K562 (cell line): Measurements from ENCODE around the gene SLC30A10. TPM values are rescaled to one million over a fixed set of nuclear protein-coding genes. Genes with fewer than 3 reads are reported as not detected.

Experiments used
- CCAR2 ChIP-seq: fragments of 200-400 bp; formaldehyde crosslinking; IDR thresholded peaks from 2 replicates; pipeline ENCODE4 v1.6.1; 2017; ENCODE audit warnings: mild to moderate bottlenecking, low read depth, low read length
- DDX20 ChIP-seq: fragments of 450-650 bp; IDR thresholded peaks from 2 replicates; pipeline ENCODE4 v1.6.1; 2016; ENCODE audit warnings: missing genetic modification characterization, low read depth, mild to moderate bottlenecking, missing compliant biosample characterization, moderate library complexity
- MCM5 ChIP-seq: fragments of 450-650 bp; IDR thresholded peaks from 2 replicates; pipeline ENCODE4 v1.6.1; 2016; ENCODE audit warnings: low read depth
- MEIS2 ChIP-seq: fragments of 450-650 bp; IDR thresholded peaks from 2 replicates; pipeline ENCODE4 v1.6.1; 2014; ENCODE audit warnings: mild to moderate bottlenecking; ENCODE audit not compliant: partially characterized antibody
- NFIC ChIP-seq: fragments of 450-650 bp; IDR thresholded peaks from 2 replicates; pipeline ENCODE4 v1.6.1; 2017; ENCODE audit warnings: mild to moderate bottlenecking, inconsistent platforms
- RREB1 ChIP-seq: fragments of 250-450 bp; sonication (Bioruptor Pico); IDR thresholded peaks from 2 replicates; pipeline ENCODE4 v1.4.0; 2020
- SMAD2 ChIP-seq: fragments of 150-350 bp; IDR thresholded peaks from 2 replicates; pipeline ENCODE4 v1.6.1; 2014; ENCODE audit warnings: low read depth, mild to moderate bottlenecking, low read length
- STAT5A ChIP-seq: IDR thresholded peaks from 2 replicates; pipeline ENCODE4 v1.6.1; 2012; ENCODE audit warnings: low read length, inconsistent platforms, borderline replicate concordance
- TAF9B ChIP-seq: fragments of 450-650 bp; IDR thresholded peaks from 2 replicates; pipeline ENCODE4 v1.6.1; 2018; ENCODE audit warnings: mild to moderate bottlenecking; ENCODE audit not compliant: partially characterized antibody
- TARDBP ChIP-seq: fragments of 450-650 bp; IDR thresholded peaks from 2 replicates; pipeline ENCODE4 v1.6.1; 2016
- TFAM ChIP-seq: fragments of 250-450 bp; sonication (Bioruptor Pico); conservative IDR thresholded peaks from 2 replicates; pipeline ENCODE4 v1.5.0; 2021; ENCODE audit warnings: mild to moderate bottlenecking, moderate library complexity
- ZNF212 ChIP-seq: fragments of 450-650 bp; formaldehyde crosslinking; IDR thresholded peaks from 2 replicates; pipeline ENCODE4 v1.4.0; 2020; ENCODE audit warnings: mild to moderate bottlenecking
- ZNF224 ChIP-seq: sonication (generic); formaldehyde crosslinking; IDR thresholded peaks from 2 replicates; pipeline ENCODE4 v1.8.0; 2022; ENCODE audit warnings: mild to moderate bottlenecking, missing genetic modification reagents
- ZNF239 ChIP-seq: fragments of 250-450 bp; sonication (Bioruptor Pico); IDR thresholded peaks from 2 replicates; pipeline ENCODE4 v1.4.0; 2020; ENCODE audit warnings: mild to moderate bottlenecking
- ZNF253 ChIP-seq: fragments of 250-450 bp; sonication (Bioruptor Pico); conservative IDR thresholded peaks from 2 replicates; pipeline ENCODE4 v1.6.1; 2021; ENCODE audit warnings: mild to moderate bottlenecking
- ZNF696 ChIP-seq: fragments of 250-450 bp; sonication (Bioruptor Pico); conservative IDR thresholded peaks from 2 replicates; pipeline ENCODE4 v1.4.0; 2020; ENCODE audit warnings: mild to moderate bottlenecking, moderate library complexity
- polyA plus RNA-seq, 8 experiments: library from polyadenylated mRNA; depleted of rRNA in 4 of 8; stranded (reverse) in 5 of 8; unstranded in 3 of 8; fragments of >200 nt; fragmentation: Nextera tagmentation in 2 of 8; fragmentation: Illumina TruSeq in 1 of 8; extraction: Ambion mirVana in 2 of 8; extraction: Trizol in 1 of 8; gene quantifications; 2 replicates each; pipeline versions ENCODE4 v1.2.1 to v1.2.3, GENCODE V29; 2011 to 2014; ENCODE audit warnings: inconsistent platforms in 1 of 8, missing spikeins in 1 of 8
- total RNA-seq, 7 experiments: library from RNA; depleted of rRNA in 6 of 7; stranded (reverse); fragments of >200 nt in 6 of 7; fragmentation: Illumina TruSeq in 2 of 7; extraction: Trizol in 2 of 7; gene quantifications; 2 replicates each; pipeline versions ENCODE4 v1.2.1 to v1.2.3, GENCODE V29; 2011 to 2021; ENCODE audit warnings: low replicate concordance in 1 of 7
- TF ChIP-seq, protein P1 (sequence below): fragments of 250-450 bp; sonication (Bioruptor Pico); IDR thresholded peaks from 2 replicates; pipeline ENCODE4 v1.5.0; 2021
- TF ChIP-seq, protein P2 (sequence below): sonication (generic); formaldehyde crosslinking; IDR thresholded peaks from 2 replicates; pipeline ENCODE4 v1.8.0; 2022; ENCODE audit warnings: mild to moderate bottlenecking, missing genetic modification reagents
- TF ChIP-seq, protein P3 (sequence below): IDR thresholded peaks from 3 replicates; pipeline ENCODE4 v1.6.1; 2011; ENCODE audit warnings: borderline replicate concordance, mild to moderate bottlenecking; ENCODE audit not compliant: insufficient read length, insufficient read depth

Gene SLC30A10
- total and polyA plus RNA-seq, 9 of the 15 experiments (the other 6 are each of a cell fraction or from before 2014, with no cell fraction given): 2.6 to 11.3 (median 7.1) TPM

GRCh38 chr1:219906924-219907771, 21.2 kb downstream of the SLC30A10 start (continued):
- TF ChIP-seq DDX20: 0 out of 2 replicates have a peak, but pooled peaks have one; percentile 38
- no peak for TF ChIP-seq SMAD2
- no peak; the same call in 1 of the 2 replicates for TF ChIP-seq TARDBP
- no peak for TF ChIP-seq ZNF239 (CRISPR knock-in tag)
- TF ChIP-seq ZNF696 (CRISPR knock-in tag): no peak
- TF ChIP-seq, protein P1, sequence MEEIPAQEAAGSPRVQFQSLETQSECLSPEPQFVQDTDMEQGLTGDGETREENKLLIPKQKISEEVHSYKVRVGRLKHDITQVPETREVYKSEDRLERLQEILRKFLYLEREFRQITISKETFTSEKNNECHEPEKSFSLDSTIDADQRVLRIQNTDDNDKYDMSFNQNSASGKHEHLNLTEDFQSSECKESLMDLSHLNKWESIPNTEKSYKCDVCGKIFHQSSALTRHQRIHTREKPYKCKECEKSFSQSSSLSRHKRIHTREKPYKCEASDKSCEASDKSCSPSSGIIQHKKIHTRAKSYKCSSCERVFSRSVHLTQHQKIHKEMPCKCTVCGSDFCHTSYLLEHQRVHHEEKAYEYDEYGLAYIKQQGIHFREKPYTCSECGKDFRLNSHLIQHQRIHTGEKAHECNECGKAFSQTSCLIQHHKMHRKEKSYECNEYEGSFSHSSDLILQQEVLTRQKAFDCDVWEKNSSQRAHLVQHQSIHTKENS: no peak
- no peak for TF ChIP-seq ZNF253 (CRISPR knock-in tag)
- no peak for TF ChIP-seq MCM5
- TF ChIP-seq CCAR2: no peak
- TF ChIP-seq ZNF212 (CRISPR knock-in tag): no peak
- no peak for TF ChIP-seq ZNF224 (CRISPR knock-in tag)
- TF ChIP-seq MEIS2: peak; percentile 92
- peak; percentile 98 for TF ChIP-seq STAT5A
- peak; percentile 71 for TF ChIP-seq TAF9B
- no peak for TF ChIP-seq RREB1 (CRISPR knock-in tag)
- TF ChIP-seq NFIC: peak; percentile 96
- no peak for TF ChIP-seq TFAM (CRISPR knock-in tag)
- TF ChIP-seq, protein P2, sequence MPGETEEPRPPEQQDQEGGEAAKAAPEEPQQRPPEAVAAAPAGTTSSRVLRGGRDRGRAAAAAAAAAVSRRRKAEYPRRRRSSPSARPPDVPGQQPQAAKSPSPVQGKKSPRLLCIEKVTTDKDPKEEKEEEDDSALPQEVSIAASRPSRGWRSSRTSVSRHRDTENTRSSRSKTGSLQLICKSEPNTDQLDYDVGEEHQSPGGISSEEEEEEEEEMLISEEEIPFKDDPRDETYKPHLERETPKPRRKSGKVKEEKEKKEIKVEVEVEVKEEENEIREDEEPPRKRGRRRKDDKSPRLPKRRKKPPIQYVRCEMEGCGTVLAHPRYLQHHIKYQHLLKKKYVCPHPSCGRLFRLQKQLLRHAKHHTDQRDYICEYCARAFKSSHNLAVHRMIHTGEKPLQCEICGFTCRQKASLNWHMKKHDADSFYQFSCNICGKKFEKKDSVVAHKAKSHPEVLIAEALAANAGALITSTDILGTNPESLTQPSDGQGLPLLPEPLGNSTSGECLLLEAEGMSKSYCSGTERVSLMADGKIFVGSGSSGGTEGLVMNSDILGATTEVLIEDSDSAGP: no peak
- TF ChIP-seq, protein P3, sequence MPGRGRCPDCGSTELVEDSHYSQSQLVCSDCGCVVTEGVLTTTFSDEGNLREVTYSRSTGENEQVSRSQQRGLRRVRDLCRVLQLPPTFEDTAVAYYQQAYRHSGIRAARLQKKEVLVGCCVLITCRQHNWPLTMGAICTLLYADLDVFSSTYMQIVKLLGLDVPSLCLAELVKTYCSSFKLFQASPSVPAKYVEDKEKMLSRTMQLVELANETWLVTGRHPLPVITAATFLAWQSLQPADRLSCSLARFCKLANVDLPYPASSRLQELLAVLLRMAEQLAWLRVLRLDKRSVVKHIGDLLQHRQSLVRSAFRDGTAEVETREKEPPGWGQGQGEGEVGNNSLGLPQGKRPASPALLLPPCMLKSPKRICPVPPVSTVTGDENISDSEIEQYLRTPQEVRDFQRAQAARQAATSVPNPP: no peak
